DMS53 (cell line): ENCODE data around the gene BTG4.

ENCODE experiments used
- DNase-seq: peaks from one replicate; lab custom pipeline; 2025; lab: John Stamatoyannopoulos, UW

The BTG4 gene

DNA sequence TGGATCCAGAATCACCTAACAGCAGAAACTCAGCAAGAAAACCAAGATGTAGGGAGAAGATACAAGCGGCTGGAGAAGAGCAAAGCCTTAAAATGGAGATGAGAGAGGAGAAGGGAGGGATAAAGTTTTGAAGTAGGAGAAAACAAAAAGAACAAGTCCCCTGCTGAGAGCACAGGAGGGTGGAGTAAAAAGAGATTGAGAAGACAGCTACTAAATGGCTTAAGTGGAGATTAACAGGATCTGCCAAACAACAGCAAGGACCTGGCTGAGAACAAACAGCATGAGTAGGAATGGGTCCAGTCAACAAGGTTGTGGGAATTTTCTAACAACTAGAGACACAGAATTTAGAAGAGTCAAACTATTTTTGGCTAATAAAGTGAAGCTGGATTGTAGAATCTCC is 18.1 kb downstream of the BTG4 start:
- DNase-seq: no peak

DNA sequence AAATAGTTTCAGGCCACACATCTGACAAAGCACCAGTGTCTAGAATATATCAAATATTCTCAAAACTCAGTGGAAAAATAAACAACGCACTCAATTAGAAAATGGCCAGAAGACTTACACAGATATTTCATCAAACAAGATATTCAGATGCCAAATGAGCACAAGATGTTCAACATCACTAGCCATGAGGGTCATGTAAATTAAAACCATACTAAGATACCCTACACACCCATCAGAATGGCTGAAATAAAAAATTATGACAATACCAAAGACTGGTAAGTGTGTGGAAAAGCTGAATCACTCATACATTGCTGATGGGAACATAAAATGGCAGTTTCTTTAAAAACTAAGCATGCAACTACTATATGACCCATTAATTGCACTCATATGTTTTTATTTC is 21.7 kb downstream of the BTG4 start:
- no peak for DNase-seq

DNA sequence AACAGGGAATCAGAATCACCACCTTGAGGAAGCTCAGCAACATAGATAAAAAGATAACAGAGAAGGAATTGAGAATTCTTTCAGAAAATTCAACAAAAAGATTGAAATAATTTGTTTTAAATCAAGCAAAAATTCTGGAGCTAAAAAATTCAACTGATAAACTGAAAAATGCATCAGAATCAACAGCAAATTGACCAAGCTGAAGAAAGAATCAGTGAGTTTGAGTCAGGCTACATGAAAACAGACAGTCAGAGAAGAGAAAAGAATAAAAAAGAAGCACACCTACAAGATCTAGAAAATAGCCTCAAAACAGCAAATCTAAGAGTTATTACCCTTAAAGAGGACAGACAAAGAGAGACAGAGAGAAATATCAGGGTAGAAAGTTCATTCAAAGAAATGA is 28.8 kb downstream of the BTG4 start:
- DNase-seq: no peak

DNA sequence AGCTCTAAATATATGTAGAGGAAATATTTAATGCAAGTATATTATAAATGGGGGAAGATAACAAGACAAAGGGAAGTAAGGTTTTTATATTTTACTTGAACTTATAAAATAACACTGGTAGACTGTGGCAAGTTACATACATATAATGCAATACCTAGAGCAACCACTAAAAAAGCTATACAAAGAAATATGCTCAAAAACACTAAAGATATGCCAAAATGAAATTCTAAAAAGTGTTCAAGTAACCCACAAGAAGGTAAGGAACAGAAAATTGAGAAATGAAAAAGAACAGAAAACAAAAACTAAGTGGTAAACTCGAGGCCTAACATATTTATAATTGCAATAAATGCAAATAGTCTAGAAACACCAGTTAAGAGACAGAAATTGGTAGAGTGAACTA is 32.5 kb downstream of the BTG4 start:
- DNase-seq: peak; percentile 9

DNA sequence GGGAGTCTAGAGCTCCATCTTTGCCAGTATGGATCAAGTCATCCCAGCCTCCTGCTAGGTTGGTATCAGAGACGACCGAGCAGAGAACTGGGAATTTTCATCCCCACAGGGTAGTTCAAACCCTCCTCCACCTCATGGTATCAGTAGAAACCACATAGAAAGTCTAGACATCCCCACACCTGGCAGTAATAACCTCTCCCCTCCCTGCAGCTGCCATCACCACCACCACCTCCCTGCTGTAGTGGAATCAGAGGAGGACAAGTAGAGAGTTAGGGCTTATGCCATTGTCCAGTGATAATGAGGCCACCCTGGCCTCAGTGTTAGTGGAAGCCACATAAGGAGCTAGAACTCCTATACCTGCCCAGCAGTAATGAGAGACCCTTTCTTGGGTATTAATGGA is 34.3 kb downstream of the BTG4 start:
- DNase-seq: no peak

DNA sequence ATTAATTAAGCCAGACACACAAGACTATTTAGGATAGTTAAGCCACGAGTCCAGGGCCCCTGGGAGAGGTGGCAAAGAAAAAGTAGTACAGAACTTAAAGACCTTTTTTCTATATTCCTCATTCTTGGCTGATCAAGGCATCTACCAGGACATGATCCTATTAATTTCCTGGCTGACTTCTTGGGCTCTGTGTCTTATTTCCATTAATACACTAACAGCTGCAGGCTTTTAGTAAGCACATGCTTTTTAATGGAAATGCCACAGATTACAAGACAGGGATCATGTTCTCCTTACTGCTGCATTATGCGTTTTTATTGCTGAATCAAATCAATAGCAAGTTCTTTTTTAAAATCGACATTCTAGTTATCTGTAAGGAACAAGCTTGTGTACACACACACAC is 35.2 kb downstream of the BTG4 start:
- DNase-seq: no peak

DNA sequence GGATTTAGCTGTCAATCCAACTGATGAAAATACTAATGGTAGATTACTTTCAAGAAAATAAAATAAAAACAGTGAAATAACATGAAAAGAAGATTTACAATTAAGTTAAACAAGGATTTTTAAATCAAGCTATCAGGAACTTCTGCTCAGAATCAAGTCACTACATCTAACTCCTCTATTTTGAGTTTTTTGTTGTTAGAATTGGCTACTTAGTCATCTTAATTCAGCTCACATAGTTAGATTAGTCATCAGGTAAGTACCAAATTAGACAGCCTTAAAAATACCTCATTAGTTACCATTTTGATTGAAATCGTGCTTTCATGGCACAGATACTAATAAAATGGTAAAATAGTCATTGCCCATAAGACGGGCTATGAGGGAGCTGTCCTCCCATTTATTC is 35.8 kb downstream of the BTG4 start:
- DNase-seq: no peak

DNA sequence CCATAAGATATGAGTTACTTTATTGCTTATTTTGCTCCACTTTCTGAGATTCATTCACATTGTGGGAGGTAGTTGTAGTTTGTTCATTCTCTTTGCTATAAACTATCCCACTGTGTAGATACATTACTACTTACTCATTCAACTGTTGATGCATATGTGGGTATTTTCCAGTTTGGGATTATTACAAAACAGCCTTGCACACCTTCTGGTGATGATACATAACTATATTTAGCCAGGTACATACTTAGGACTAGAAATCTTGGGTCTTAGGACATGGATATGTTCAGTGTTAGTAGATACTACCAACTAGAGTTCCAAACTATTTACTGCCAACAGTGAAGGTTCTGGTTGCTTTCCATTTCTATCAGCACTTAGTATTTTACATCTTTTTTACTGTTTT is 37.8 kb downstream of the BTG4 start:
- no peak for DNase-seq

DNA sequence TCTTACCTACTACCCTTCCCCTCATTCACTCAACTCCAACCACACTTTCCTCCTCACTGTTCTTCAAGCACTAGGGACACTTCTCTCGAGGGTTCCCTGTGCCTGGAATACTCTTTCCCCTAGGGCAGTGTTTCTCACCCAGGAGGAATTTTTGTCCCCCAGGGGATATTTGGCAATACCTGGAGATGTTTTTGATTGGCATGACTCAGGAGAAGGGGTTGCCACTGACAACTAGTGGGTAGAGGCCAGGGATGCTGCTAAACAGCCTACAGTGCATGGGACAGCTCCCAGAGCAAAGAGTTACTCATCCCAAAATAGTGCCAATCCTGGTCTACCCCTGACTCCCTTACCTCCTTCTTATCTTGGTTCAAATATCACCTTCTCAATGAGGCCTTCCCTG is 40.0 kb downstream of the BTG4 start:
- DNase-seq: no peak

DNA sequence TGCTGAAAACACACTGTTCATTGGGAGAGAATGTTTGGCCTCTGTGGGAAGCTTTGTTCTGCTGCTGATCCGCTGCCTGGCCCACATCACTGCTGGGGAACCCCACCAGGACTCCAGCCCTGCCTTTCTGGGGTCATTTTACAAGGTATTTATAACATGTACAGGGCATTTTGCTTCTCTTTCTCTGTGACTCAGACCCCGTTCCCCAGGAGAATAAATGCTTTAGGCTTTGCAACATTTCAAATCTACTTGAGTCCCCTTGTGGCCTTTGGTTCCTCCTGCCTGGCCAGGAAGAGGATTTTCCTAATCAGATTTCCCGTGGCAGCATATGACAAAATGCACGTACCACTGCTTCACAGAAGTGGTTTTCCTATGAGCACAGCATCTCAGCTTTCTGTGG is 43.0 kb downstream of the BTG4 start:
- no peak for DNase-seq

DNA sequence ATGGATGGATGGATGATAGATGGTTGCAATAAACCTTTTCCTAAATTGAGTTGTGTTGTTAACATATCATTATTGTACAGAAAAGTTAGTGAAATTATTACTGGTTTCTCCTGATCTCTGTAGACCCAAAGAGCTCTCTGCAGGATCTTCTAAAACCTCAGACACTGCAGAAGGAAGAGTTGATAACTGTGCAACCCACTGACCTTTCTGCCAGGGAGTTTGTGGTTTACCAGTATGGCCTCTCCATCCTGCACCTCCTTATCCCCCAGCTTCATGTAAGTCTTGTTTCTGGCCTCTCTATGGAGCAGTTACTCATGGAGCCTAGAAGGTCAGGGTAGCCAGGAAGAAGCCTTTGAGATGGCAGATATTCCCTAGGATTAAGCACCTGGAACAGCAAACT is 45.6 kb downstream of the BTG4 start:
- DNase-seq: no peak

DNA sequence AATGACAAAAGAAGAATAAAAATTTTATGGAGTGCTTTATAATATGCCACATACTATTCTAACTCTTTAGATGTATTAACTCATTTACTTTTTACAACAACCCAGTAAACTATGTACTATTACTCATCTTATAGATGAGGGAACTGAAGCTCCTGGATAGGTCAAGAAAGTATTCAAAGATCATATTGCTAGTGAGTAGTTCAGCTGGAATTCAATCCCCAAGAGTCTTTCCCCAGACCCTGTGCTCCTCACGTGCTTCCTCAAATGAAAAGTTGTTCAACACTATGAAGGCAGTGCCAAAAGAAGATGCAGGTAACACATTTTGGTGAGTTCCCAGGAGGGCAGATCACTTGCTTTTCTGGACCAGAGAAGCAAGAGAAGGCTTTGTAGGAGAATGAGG is 46.8 kb downstream of the BTG4 start:
- no peak for DNase-seq

DNA sequence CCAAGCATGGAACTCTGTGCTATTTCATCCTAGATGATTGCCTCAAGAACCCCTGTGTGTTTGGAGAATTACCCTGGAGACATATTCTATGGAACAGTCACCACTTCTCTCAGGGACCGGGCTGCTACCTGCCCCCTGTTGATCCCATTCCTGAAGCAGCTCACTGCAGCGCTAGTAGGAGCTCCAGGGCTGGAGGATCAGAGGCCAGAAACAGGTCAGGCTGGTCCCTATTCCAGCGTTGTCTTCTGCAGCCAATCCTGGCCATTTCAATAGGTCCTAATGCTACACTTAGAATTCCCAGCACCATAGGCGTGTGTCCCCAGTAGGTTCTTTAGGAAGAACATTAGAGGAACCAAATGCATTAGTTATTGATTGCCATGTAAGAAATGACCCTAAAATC is 48.9 kb downstream of the BTG4 start:
- DNase-seq: no peak

DNA sequence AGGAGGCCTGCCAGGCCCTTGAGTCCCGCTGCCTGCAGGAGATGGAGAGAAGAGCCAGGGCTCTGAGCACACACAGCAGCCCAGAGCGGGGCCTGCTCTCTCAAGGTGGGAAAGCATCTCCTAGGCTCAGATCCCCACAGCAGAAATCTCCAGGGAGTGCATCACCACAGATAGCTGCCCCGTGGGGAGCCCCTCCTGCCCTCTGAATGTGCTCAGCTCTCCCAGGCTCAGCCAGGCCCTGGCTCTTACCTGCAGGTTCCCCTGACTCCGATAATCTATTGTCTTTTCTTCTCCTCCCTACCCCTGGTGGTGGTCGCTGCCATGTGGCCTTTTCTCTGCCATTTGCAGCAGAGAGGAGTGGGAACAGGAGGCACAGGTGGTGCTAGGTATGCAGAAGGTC is 49.9 kb downstream of the BTG4 start:
- no peak for DNase-seq

DNA sequence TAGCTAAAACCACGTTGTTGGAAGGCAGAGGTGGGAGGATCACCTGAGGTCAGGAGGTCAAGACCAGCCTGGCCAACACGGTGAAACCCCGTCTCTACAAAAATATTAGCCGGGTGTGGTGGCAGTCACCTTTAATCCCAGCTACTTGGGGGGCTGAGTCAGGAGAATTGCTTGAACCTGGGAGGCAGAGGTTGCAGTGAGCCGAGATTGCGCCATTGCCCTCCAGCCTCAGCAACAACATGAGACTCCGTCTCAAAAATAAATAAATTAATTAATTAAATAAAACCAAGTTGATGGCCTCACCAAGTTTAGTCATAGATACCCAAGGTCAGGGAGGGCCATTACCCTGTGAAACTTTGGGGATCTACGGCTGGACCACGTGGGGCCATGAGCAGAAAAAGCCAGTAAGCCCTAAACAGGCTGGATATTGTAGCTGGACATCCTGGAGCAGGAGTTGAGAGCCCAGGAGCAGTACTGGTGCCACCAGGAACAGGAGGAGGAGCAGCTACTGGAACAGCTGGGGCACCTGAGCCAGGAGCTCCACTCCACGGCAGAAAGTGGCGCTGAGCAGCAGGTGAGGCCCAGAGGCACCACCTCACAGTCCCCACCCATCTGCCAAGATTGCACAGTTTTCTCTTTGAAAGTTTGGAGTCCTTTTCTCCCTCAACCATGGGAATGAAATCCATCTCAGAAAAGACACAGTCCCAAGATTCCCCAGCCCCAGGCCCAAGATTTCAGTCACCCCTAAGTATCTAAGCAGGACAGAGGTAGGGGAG is 50.5 kb downstream of the BTG4 start:
- DNase-seq: no peak

DNA sequence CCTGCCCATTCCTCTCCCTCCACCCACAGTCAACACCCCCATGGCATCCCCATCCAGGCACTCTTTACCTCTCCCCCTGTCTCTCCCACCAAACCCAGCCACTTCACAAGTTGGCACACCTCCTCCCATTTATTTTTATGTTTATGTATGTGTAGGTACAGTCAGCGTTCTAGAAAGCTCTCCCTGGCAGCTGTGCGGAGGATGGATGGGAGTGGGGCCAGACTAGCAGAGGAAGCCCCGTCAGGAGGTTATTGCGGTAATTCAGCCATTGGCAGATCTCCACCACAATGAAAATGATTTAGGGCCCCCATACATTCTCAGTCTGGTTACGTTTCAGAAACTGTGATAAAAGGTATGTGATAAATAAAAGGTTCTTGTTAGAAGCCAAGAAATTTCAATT is 51.3 kb downstream of the BTG4 start:
- DNase-seq: no peak

DNA sequence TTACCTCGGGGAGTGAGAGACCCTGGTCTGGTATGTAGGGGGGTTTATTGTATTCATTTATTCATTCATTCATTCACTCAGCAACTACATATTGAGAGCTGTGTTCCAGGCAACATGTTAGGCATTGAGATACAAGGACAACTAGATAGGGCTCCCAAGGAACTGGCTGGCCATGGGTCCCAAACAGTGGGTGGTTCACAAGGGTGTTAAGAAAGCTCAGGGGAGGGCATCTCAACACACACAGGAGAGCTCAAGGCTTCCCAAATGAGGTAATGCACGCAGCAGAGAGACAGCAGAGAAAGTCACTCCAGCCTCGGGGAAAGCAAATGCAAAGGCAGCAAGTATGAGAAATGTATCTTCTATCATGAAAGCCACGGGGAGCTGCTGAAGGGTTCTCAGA is 51.8 kb downstream of the BTG4 start:
- DNase-seq: no peak

DNA sequence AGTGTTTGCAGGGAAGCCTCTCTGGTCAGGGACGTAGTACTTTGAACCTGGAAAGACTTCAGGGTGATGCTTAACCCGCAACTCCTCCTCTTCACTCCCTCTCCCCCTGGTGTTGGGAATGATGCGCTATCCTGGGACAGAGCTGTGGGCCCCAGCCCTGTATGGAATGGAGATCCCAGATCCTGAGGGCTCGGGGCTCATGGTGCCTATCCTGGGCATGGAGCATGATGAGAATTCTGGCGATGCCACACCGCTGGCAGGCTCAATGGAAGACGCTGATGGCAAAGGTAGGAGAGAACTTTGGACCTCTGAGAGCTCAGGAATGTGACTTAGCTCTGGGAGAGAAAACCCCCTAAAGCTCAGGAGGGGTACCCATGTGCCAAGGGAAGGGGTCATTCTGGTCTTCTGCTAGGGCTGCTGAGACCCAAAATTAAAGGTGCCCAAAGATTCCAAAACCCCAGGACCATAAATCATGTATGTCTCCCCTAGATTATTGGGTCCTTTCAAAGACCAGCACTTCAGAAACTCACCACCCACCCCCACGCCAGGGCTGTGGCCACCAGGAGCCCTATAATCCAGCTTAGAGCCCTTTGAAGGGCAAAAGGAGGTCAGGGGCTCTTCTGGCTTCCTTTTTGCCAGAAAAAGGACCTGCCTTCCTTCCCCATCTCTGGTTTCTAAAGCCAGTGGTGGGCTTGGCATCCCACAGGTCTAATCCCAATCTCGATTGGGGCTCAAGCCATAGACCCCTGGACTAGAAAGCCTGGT is 52.5 kb downstream of the BTG4 start:
- DNase-seq: no peak

DNA sequence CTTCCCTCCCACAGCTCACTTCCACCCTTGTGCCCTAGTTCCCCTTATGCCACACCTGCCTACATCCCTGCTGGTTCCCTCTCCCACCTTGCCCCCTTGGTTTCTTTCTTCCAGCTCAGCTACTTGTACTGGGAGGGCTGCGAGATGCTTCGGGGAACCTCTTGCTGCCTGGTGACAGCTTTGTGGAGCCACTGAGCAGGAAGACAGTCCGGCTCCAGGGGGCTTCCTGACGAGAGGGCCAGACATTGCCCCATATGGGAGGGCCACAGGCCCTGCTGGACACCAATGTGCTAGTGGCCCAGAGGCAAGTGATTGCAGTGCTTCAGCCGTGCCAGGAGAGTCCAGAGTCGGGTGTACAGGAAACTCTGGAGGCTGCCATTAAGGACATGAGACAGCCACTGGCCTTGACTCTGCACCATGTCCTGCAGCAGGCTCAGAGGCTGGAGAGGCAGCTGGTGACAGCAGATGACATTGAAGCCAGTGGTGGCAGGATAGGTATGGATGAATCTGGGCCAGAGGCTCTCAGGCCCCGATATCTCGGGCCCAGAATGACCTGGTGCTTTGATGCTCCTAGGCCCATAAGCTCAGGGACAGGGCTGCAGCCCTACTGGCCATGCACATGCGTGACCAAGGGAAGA is 54.3 kb downstream of the BTG4 start:
- DNase-seq: no peak

DNA sequence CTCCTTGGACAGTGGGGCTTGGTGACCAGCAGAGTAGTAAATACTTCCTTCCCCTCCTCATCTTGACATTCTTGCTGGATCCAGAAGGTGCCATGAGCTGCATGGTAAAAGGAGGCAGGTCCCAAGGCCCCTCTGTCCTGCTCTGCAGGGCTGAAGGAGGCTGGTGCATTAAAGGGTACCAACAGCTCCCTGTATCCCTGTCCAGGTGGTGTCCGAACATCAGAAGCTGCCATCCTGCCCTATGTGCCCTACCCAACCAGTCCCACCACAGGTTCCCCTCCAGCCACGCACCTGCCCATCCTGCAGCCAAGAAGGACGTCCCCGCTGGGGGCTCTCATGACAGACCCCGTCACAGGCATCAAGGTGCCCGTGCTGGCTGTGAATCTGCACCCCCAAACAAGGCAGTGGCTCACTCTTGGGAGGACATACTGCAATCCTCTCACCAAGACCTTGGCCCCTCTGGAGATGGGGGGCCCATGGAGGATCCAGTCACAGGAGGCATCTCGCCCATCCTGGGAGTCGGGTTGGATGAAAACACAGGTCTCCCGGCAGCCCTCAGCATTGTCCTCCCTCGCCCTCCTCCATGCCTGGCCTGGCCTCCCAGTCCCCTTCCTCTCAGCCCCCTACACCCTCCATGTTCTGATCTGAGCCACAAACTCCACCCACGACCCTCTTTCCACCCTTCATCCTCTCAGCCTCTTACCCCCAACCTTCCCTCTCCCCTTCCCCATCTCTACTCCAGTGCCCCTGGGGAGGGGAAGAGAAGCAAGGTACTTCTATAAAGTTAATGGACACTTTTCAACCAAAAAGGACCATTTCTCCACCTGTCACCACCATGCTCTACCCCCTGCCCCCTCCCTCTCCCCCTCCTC is 55.1 kb downstream of the BTG4 start:
- no peak for DNase-seq

DNA sequence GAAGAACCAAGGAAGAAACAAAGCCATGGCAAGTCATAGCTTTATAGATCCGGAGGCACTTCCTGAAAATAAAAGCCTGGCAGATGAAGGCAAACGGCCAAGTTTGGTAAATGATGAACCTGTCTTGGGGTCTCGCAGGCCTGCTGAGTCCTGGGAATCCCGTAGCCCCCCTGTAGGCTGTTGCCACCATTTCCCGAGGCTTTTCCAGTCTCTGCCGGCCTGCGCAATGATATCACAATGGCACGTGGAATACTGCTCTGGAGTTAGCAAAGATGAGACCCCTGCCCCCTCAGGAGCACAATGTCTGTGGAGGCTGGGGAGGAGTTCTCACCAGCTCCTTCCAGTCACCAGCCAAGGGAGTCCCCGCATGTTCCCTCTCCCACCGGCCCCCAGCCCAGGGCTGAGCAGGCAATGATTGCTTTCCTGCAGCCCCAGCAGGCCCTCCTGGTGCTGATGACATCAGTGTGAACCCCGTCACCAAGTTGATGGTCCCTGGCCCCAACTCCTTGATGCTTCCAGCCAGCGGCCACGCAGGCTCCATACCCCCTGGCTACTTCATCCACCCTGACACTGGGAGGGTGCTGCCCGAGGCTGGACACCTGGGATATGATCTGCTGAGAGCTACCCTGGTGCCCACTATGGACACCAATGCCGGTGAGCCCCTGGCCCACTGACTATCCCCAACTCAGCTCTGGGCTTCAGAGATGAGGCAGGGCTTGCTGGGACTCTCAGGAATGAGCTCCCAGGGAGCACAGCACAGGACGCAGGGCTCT is 55.9 kb downstream of the BTG4 start:
- DNase-seq: no peak
